ENCODE results near the gene FEM1B.

DNA sequence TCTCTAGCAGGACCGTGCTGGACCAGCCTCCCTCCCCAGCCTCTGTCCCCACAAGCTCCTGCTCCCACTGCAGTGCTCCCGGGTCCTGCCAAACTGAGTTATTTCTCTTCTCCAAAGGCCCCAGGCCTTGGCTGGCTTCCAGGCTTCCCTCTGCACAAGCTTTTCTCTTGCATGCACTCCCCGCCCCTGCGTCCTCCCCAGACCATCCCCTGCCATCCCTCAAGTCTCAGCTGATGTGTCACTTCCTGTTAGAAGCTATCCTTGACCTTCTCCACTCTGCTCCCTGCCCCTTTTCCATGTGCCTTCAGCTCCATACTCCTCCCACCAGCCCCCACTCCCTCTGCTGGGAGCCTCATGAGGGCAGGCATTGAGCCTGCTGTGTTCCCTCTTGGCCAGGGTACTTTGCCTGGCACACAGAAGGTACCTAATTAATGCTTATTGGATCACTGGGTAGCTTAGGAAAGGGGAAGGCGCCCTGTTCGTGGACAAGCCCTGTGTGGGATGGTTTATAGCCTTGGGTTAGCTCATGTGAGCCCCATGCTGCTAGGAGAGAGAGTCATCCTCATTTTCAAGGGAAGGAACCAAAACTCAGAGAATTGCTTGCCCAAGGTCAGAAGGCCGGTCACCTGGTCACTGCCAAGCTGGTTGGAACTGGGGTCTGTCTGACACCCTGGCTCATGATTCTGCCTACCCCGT, 56.4 kb downstream of the FEM1B start:
- TF ChIP-seq, protein P1, sequence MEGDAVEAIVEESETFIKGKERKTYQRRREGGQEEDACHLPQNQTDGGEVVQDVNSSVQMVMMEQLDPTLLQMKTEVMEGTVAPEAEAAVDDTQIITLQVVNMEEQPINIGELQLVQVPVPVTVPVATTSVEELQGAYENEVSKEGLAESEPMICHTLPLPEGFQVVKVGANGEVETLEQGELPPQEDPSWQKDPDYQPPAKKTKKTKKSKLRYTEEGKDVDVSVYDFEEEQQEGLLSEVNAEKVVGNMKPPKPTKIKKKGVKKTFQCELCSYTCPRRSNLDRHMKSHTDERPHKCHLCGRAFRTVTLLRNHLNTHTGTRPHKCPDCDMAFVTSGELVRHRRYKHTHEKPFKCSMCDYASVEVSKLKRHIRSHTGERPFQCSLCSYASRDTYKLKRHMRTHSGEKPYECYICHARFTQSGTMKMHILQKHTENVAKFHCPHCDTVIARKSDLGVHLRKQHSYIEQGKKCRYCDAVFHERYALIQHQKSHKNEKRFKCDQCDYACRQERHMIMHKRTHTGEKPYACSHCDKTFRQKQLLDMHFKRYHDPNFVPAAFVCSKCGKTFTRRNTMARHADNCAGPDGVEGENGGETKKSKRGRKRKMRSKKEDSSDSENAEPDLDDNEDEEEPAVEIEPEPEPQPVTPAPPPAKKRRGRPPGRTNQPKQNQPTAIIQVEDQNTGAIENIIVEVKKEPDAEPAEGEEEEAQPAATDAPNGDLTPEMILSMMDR (conservative IDR thresholded peaks at IDR 0.05; ENCODE audit: low read depth, low read length), result no peak
- no peak for TF ChIP-seq EZH2 (IDR thresholded peaks at IDR 0.05; ENCODE audit: borderline replicate concordance, low read depth, low read length, poor library complexity, severe bottlenecking)

Measured in A673 (cell line).